H9 (cell line): ENCODE measurements around the gene TRMT1. TPM values are rescaled to one million over a fixed set of nuclear protein-coding genes. Genes with fewer than 3 reads are reported as not detected.

Experiments
- DNase-seq: peaks from one replicate; pipeline ENCODE4 v3.0.0-alpha.2; 2017
- H2AFZ ChIP-seq: one replicate; pipeline ENCODE4 v1.6.1; 2013; ENCODE audit warnings: mild to moderate bottlenecking, low read length, control low read depth, moderate library complexity
- H2AK5ac ChIP-seq: 2 replicates; pipeline ENCODE4 v1.6.1; 2013; ENCODE audit warnings: low read length, control low read depth, mixed read lengths; ENCODE audit not compliant: insufficient read length
- H2BK120ac ChIP-seq: one replicate; pipeline ENCODE4 v1.6.1; 2013; ENCODE audit warnings: low read depth, mild to moderate bottlenecking, low read length, control low read depth, inconsistent platforms; ENCODE audit not compliant: poor library complexity, severe bottlenecking
- H2BK12ac ChIP-seq: 2 replicates; pipeline ENCODE4 v1.6.1; 2013; ENCODE audit warnings: low read length, control low read depth, mixed read lengths, low read depth; ENCODE audit not compliant: insufficient read length
- H2BK15ac ChIP-seq: 2 replicates; pipeline ENCODE4 v1.6.1; 2013; ENCODE audit warnings: low read depth, low read length, control low read depth
- H2BK20ac ChIP-seq: one replicate; pipeline ENCODE4 v1.6.1; 2013; ENCODE audit warnings: low read depth, mild to moderate bottlenecking, low read length, control low read depth, inconsistent platforms; ENCODE audit not compliant: poor library complexity, severe bottlenecking
- H2BK5ac ChIP-seq: 2 replicates; pipeline ENCODE4 v1.6.1; 2013; ENCODE audit warnings: low read length, control low read depth, mixed read lengths; ENCODE audit not compliant: insufficient read length
- H3K14ac ChIP-seq: 2 replicates; pipeline ENCODE4 v1.6.1; 2013; ENCODE audit warnings: low read length, control low read depth; ENCODE audit not compliant: insufficient read depth
- H3K18ac ChIP-seq: 2 replicates; pipeline ENCODE4 v1.6.1; 2013; ENCODE audit warnings: low read depth, mild to moderate bottlenecking, mixed read lengths, low read length, control low read depth; ENCODE audit not compliant: insufficient read length
- H3K23ac ChIP-seq: 2 replicates; pipeline ENCODE4 v1.6.1; 2013; ENCODE audit warnings: low read length, control low read depth, mixed read lengths, low read depth; ENCODE audit not compliant: insufficient read length
- H3K23me2 ChIP-seq: 2 replicates; pipeline ENCODE4 v1.6.1; 2013; ENCODE audit warnings: low read depth, mild to moderate bottlenecking, mixed read lengths, low read length, control low read depth; ENCODE audit not compliant: insufficient read length, poor library complexity, severe bottlenecking
- H3K27ac ChIP-seq: 2 replicates; pipeline ENCODE4 v1.5.1; 2013; ENCODE audit warnings: low read length, control low read depth, mixed read lengths, low read depth; ENCODE audit not compliant: insufficient read length
- H3K27me3 ChIP-seq: 2 replicates; pipeline ENCODE4 v1.6.1; 2013; ENCODE audit warnings: low read length, control low read depth, inconsistent platforms; ENCODE audit not compliant: insufficient read depth
- H3K4ac ChIP-seq: 2 replicates; pipeline ENCODE4 v1.6.1; 2013; ENCODE audit warnings: low read depth, mild to moderate bottlenecking, control low read depth, inconsistent platforms, low read length, moderate library complexity
- H3K4me1 ChIP-seq: 2 replicates; pipeline ENCODE4 v1.6.1; 2013; ENCODE audit warnings: low read length, control low read depth, inconsistent platforms; ENCODE audit not compliant: insufficient read depth
- H3K4me2 ChIP-seq: 2 replicates; pipeline ENCODE4 v1.6.1; 2013; ENCODE audit warnings: low read length, control low read depth, mixed read lengths; ENCODE audit not compliant: insufficient read length, insufficient read depth
- H3K56ac ChIP-seq: 2 replicates; pipeline ENCODE4 v1.6.1; 2013; ENCODE audit warnings: low read depth, mild to moderate bottlenecking, mixed read lengths, low read length, control low read depth; ENCODE audit not compliant: insufficient read length
- H3K79me1 ChIP-seq: 2 replicates; pipeline ENCODE4 v1.6.1; 2013; ENCODE audit warnings: low read depth, mild to moderate bottlenecking, moderate library complexity, low read length, control low read depth, inconsistent platforms; ENCODE audit not compliant: insufficient read depth, poor library complexity, severe bottlenecking
- H3K79me2 ChIP-seq: 2 replicates; pipeline ENCODE4 v1.6.1; 2013; ENCODE audit warnings: low read length, control low read depth, inconsistent platforms; ENCODE audit not compliant: insufficient read depth
- H3K9ac ChIP-seq: 2 replicates; pipeline ENCODE4 v1.6.1; 2013; ENCODE audit warnings: low read length, control low read depth, mixed read lengths; ENCODE audit not compliant: insufficient read length; ENCODE audit errors: extremely low read depth
- H3K9me3 ChIP-seq: one replicate; pipeline ENCODE4 v1.6.1; 2013; ENCODE audit warnings: low read depth, low read length, inconsistent platforms; ENCODE audit not compliant: control insufficient read depth
- H3T11ph ChIP-seq: one replicate; pipeline ENCODE4 v1.6.1; 2013; ENCODE audit warnings: mild to moderate bottlenecking, low read length, control low read depth, inconsistent platforms
- H4K20me1 ChIP-seq: one replicate; pipeline ENCODE4 v1.6.1; 2013; ENCODE audit not compliant: control insufficient read depth, insufficient read length, insufficient read depth
- H4K5ac ChIP-seq: 2 replicates; pipeline ENCODE4 v1.6.1; 2013; ENCODE audit warnings: low read depth, mild to moderate bottlenecking, mixed read lengths, low read length, control low read depth; ENCODE audit not compliant: insufficient read length
- H4K8ac ChIP-seq: replicated peaks from 2 replicates; pipeline ENCODE4 v1.6.1; 2013; ENCODE audit warnings: low read length, control low read depth, mixed read lengths, low read depth; ENCODE audit not compliant: insufficient read length
- H4K91ac ChIP-seq: 2 replicates; pipeline ENCODE4 v1.6.1; 2013; ENCODE audit warnings: low read depth, mild to moderate bottlenecking, moderate library complexity, mixed read lengths, low read length, control low read depth; ENCODE audit not compliant: insufficient read length
- H3K27ac Mint-ChIP-seq, 3 experiments: 2 replicates in 2 of 3; 3 replicates in 1 of 3; pipeline ENCODE4 v1.8.0; 2020 to 2021; ENCODE audit warnings: mixed read lengths in 3 of 3, mild to moderate bottlenecking in 1 of 3, moderate library complexity in 1 of 3
- H3K27me3 Mint-ChIP-seq: 2 replicates; pipeline ENCODE4 v1.8.0; 2021; ENCODE audit warnings: low read depth, mild to moderate bottlenecking, moderate library complexity, mixed read lengths
- H3K36me3 Mint-ChIP-seq, 3 experiments: 2 replicates in 2 of 3; 3 replicates in 1 of 3; pipeline ENCODE4 v1.8.0; 2020 to 2021; ENCODE audit warnings: low read depth in 3 of 3, mixed read lengths in 3 of 3; ENCODE audit not compliant: insufficient read depth in 1 of 3
- H3K4me1 Mint-ChIP-seq, 2 experiments: 2 replicates each; pipeline ENCODE4 v1.8.0; 2020; ENCODE audit warnings: mixed read lengths in 2 of 2
- H3K4me3 Mint-ChIP-seq, 2 experiments: 2 replicates in 1 of 2; 3 replicates in 1 of 2; pipeline ENCODE4 v1.8.0; 2020 to 2021; ENCODE audit warnings: mild to moderate bottlenecking in 2 of 2, mixed read lengths in 2 of 2, moderate library complexity in 1 of 2
- H3K9me3 Mint-ChIP-seq, 2 experiments: 2 replicates in 1 of 2; 3 replicates in 1 of 2; pipeline ENCODE4 v1.8.0; 2020; ENCODE audit warnings: mild to moderate bottlenecking in 2 of 2, mixed read lengths in 2 of 2, moderate library complexity in 1 of 2
- WGBS: extraction: QIAGEN DNeasy Blood & Tissue Kit; methylation state at CpG from one replicate; pipeline ENCODE4 v1.1.7; 2013; ENCODE audit warnings: missing lambda C conversion rate, low lambda C conversion rate, mixed read lengths; ENCODE audit not compliant: insufficient read length; ENCODE audit errors: extremely low coverage; 5-methylcytosine and 5-hydroxymethylcytosine counted together
- total RNA-seq: library from RNA; stranded (reverse); gene quantifications from 2 replicates; pipeline ENCODE4 v1.2.1, GENCODE V29; 2021
- TF ChIP-seq, protein P1 (sequence below): fragments of 200-600 bp; sonication (generic); conservative IDR thresholded peaks from 3 replicates; pipeline ENCODE4 v1.8.0; 2021; ENCODE audit warnings: antibody characterized with exemption, mild to moderate bottlenecking

The TRMT1 gene
- total RNA-seq, 1 experiment from 2014 or later: 95.7 TPM

DNA sequence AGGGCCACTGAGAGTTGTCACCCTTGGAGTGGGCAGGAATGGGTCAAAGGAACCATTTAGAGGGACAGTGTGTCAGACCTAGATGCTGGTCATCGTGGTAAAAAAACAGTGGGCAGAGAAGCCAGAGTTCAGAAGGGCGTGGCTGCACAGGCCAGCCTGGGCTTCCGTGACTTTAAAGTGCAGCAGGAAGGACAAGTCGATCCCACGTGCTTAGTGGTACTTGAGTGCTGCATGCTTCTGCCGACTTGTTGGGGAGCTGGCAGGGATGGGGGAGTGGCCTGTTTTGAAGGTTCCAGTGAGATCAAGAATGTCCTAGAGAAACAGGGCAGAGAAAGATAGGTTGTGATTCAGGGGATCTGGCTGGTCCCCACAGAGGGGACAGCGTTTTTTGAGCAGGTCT, 30.9 kb downstream of the TRMT1 start:
- H3K79me1 ChIP-seq: no peaks in the 10 kb centered on the region

More for the DNA sequence above, 30.9 kb downstream of the TRMT1 start:
- H3K36me3 Mint-ChIP-seq: no peaks in the 10 kb centered on the region
- DNase-seq: no peak
- Histone ChIP-seq H3K23me2 (peaks cover 2% of the 10 kb centered on the region), H4K8ac (no peak overlapping the region), H3K27me3 (no peaks in the 10 kb centered on the region; the same call in 1 of the 2 replicates), H3K4me1 (peaks cover 5% of the 10 kb centered on the region; the same call in 1 of the 2 replicates), H2AFZ (no peak overlapping the region), H3K79me2 (no peaks in the 10 kb centered on the region), H3K18ac (no peak overlapping the region), H3K27ac (no peak overlapping the region), H3K9me3 (no peaks in the 10 kb centered on the region), H2BK20ac (no peak overlapping the region), H3K56ac (no peak overlapping the region), H3K4ac (no peak overlapping the region), H2BK15ac (no peak overlapping the region), H3K4me2 (no peak overlapping the region), H3K9ac (no peak overlapping the region), H2BK120ac (no peak overlapping the region), H2AK5ac (no peak overlapping the region), H2BK5ac (no peak overlapping the region), H3K23ac (no peak overlapping the region), H2BK12ac (no peak overlapping the region), H4K5ac (no peak overlapping the region), H3K14ac (no peak overlapping the region), H3T11ph (no peak overlapping the region), H4K91ac (no peak overlapping the region), H4K20me1 (no peaks in the 10 kb centered on the region)
- WGBS: no CpG with 5 or more reads among the region's 7 CpGs
- peaks cover 10 to 36% of the 10 kb centered on the region in 2 experiments for H3K4me1 Mint-ChIP-seq
- peaks cover 53% of the 10 kb centered on the region for H3K27me3 Mint-ChIP-seq
- TF ChIP-seq, protein P1, sequence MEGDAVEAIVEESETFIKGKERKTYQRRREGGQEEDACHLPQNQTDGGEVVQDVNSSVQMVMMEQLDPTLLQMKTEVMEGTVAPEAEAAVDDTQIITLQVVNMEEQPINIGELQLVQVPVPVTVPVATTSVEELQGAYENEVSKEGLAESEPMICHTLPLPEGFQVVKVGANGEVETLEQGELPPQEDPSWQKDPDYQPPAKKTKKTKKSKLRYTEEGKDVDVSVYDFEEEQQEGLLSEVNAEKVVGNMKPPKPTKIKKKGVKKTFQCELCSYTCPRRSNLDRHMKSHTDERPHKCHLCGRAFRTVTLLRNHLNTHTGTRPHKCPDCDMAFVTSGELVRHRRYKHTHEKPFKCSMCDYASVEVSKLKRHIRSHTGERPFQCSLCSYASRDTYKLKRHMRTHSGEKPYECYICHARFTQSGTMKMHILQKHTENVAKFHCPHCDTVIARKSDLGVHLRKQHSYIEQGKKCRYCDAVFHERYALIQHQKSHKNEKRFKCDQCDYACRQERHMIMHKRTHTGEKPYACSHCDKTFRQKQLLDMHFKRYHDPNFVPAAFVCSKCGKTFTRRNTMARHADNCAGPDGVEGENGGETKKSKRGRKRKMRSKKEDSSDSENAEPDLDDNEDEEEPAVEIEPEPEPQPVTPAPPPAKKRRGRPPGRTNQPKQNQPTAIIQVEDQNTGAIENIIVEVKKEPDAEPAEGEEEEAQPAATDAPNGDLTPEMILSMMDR: no peak
- no peak overlapping the region for H3K27ac Mint-ChIP-seq
- H3K4me3 Mint-ChIP-seq: no peak overlapping the region
- H3K9me3 Mint-ChIP-seq: no peaks in the 10 kb centered on the region
